ENCODE measurements around the gene CAMP.
"Not testable (repeated sequence)": the region's sequence is repeated elsewhere in the genome, so short reads cannot be mapped to it uniquely, and the experiment has no call there.

The CAMP gene, protein sequence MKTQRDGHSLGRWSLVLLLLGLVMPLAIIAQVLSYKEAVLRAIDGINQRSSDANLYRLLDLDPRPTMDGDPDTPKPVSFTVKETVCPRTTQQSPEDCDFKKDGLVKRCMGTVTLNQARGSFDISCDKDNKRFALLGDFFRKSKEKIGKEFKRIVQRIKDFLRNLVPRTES

GRCh38 chr3:48222616-48223513, at the start of gene CAMP:
CAMP (plus strand) TSS chr3:48223495; CDS start chr3:48223512, 17 bp downstream.
- no peak for DNase-seq (ENCODE audit: low read depth in 2 of 2)

DNA sequence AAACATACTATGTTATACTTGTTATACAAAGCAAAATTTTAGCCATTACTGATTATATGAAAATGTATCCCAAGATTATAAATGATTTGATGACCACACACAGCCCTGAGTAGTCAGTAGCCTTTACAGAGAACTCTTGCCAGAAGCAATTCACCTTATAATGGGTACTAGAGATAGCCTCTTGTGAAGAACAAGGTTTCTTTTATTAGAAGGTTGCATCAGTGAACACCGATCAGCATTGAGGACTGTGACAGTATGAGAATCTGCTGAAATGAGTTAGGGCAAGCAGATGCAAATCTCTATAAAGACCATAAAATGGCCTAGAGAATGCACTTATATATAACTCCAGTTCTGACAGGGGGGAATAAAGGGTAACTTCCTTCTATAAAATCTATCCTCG, 45.2 kb upstream of the CAMP start:
- no peak for DNase-seq (ENCODE audit: low read depth in 2 of 2)

DNA sequence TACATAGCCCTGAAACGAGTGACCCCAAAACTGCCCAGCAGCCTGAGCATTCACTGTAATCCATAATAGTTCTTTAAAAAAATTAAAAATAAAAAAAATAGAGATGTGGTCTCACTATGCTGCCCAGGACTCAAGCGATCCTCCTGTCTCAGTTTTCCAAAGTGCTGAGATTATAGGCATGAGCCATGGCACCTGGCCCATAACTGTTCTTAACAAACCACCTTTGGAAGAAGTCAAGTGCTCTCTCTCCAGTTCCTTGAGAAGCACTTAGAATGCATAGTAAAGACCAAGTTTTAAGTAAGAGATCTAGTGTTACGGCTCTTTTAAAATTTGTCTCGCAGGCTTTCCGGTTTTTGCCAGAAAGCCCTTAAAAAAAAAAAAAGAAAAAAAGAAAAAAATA, 43.3 kb upstream of the CAMP start:
- DNase-seq (ENCODE audit: low read depth in 2 of 2), result no peak

DNA sequence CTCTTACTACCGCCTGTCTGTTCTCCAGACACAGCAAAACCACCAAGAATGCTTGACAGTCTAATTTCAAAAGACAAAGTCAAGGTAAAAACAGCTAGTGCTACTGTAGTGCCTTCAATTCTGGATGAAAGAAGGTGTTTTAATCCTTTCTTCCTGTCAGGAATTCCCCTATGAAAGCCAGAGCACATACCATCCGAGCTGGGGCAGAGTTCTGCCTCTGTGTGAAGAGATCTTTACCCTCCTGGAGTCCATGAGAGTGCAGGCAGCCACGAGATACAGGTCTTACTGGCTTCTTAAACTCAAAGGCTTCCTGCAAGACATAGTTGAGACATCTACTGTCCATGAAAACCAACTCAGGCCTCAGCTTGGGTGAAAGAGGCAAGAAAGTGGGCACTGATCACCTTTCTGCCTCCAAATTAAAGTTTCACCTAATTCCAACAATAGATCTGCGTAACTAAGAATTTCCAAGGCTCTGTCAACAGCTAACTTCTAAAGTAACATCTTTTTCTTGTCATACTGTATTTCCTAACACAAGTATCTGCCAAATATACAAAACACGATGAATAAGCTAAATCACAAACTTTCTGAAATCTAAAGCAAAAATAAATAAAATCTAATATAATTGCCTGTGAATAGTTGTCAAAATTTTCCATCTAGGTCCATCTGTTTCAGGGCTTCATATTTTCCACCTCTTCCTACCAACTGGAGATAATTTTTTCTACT, 42.6 kb upstream of the CAMP start:
- no peak for DNase-seq (ENCODE audit: low read depth in 2 of 2)

GRCh38 chr3:48184299-48184698, 39.0 kb upstream of the CAMP start:
- DNase-seq (ENCODE audit: low read depth in 2 of 2), result no peak

DNA sequence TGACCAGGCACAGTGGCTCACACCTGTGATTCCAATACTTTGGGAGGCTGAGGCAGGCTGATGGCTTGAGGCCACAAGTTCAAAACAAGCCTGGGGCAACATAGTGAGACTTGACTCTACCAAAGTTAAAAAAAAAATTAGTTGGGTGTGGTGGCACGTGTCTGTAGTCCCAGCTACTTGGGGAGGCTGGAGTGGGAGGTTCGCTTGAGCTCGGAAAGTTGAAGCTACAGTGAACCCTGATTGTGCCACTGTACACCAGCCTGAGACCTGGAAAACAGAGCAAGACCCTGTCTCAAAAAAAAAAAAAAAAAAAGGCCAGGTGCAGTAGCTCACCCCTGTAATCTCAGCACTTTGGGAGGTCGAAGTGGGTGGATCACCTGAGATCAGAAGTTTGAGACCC, 38.2 kb upstream of the CAMP start:
- DNase-seq (ENCODE audit: low read depth in 2 of 2), result no peak

- DNase-seq (ENCODE audit: low read depth in 2 of 2), result no peak
Observed at GRCh38 chr3:48186631-48187300, 36.5 kb upstream of the CAMP start.

DNA sequence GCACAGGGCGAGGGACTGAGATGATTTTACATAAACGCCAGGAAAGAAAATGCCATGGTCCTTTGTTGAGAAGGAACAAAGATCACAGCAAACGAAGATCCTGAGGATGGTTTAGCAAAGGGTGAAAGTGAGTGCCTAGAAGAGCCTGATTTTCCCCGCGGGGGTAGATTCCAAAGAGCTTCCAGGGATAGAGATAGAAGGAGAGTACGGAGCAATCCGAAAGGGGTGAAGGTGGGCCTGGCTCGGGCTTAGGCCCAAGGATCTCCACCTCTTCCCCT, 36.1 kb upstream of the CAMP start:
- no peak for DNase-seq (ENCODE audit: low read depth in 2 of 2)

DNA sequence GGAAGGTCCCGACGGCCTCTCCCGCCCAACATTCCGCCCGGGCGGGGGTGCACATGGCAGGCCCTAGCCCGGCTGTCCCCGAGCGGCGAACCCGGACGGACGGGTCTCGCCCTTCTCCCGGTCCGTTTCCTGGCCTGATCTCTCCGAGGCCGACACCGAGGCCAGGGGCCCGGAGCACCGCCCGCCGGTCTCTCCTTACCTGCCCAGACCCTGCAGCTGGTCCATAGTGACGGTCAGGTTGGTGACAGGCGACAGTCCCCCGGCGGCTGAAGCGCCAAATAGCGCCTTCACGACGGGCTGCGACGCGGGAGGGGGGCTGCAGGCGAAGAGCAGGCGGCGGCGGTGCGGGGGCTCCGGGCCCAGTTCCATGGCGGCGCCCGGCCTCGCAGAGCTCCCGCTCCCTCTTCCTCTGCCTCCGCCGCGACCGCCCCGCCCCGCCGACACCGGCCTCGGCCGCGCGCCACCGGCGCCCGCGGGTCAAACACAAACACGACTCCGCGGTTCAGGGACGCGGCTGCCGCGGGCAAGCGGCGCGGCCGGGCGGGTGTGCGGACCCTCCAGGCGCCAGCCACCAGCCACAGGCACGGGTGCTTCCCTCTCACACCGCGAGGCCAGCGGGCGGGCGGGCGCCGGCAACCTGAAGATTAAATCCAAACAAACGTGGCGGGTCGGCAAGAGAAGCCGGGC, 35.6 kb upstream of the CAMP start:
- peak in 1 of 2 donors; percentile 3 for DNase-seq (ENCODE audit: low read depth in 2 of 2)

DNA sequence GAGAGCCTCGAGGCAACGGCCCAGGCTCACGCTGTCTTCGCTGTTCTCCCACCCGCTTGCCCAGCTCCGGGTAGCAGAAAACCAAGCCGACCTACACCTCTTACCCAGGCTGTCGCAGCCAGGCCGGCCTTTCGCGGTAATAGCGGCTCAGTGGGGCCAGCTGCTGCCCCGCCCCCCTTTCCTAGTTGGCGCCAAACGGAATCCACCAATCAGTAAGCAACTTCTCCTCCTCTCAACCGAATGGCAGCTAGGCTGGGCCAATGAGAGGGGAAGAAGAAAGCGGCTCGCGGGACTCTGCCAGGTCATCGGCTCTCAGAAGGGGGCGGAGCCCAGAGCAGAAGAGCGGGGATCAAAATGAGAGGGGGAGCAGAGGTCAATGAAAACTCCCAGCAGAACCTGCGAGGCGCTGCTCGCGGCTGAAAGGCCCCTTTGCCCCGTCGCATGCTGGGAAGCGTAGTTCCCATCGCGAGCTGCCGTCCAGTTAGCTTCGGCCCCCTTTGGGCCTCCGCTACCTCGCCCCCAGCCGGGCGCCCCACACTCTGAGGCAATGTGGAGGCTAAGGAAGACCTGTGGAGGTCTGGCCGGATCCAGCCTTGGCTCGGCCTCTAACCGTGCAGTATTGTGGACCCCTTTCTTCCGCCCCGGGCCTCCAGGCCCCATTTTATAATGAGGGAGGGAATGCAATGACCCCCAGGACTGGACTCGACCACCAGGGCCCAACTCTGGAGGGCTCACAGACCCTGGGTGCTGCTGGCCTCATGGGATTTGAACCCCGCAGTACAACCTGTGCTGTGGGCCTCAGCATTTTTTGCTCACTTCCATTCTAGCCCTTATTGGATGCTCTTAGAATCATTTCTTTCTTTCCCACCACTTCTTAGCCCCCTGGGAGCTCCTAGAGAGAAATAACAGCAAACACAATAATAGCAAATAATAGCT, 34.8 kb upstream of the CAMP start, which contains the start of gene CDC25A:
CDC25A (minus strand) TSS at position 152 of the 936 bp plus-strand sequence. CDS start 470 bp downstream, outside the sequence.
- DNase-seq (ENCODE audit: low read depth in 2 of 2), result peak; percentile 83 to 84

DNA sequence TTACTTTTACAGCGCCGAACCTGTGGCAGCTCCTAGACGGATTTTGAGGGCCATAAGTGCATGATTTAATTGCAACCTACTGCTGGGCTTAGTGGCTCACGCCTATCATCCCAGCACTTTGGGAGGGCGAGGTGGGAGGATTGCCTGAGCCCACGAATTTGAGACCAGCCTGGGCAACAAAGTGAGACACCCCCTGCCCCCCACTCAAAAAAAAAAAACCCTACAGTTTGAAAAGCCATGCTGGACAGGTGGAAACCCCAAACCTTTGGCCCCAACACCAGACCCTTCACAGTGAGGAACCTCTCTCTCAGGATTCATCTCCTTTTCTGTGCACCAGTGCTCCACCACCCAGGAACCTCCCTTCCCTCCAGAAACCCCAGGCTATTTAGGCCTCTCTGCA, 34.0 kb upstream of the CAMP start:
- no peak for DNase-seq (ENCODE audit: low read depth in 2 of 2)

- no peak for DNase-seq (ENCODE audit: low read depth in 2 of 2)
Observed at GRCh38 chr3:48190911-48191310, 32.4 kb upstream of the CAMP start.

- no peak for DNase-seq (ENCODE audit: low read depth in 2 of 2)
Observed at GRCh38 chr3:48194446-48195071, 28.7 kb upstream of the CAMP start.

DNA sequence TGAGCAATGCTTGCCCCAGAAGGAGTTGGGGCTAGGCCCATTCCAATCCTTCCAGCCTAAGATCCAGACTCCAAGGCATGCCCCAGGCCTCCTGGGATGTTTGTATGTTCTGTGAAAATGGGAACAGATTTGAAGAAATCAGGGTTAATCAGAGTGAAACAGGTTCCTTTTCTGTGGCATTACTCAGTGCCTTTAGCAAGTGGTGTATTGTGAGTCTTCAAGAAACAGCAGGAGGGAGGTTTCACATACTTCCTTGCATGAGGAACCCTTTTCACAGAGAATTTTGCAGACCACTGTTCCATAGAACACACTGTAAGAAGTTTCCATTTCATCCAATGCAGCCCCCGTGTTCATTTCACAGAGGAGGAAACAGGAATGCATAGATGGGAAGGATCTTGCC, 26.7 kb upstream of the CAMP start:
- no peak for DNase-seq (ENCODE audit: low read depth in 2 of 2)

DNA sequence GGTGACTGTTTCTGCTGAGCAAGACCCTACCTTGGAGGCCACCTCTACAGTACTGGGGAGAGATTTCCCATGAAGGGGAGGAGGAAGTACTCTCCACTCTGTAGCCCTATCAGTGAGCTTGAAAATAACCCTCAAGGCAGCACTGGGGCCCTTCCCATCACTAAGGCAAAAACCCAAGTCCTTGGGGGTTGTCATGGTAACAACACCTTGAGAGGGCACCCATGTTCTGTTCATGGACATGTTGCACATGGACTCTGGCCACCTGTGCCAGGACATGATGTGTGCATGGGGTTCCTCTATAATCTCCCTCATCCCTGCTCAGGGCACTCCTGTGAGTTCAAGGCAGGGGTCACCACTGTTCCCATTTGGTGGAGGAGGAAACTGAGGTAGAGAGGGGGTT, 24.2 kb upstream of the CAMP start:
- no peak for DNase-seq (ENCODE audit: low read depth in 2 of 2)

GRCh38 chr3:48202632-48203031, 20.7 kb upstream of the CAMP start:
- no peak for DNase-seq (ENCODE audit: low read depth in 2 of 2)

GRCh38 chr3:48208076-48208475, 15.2 kb upstream of the CAMP start:
- no peak for DNase-seq (ENCODE audit: low read depth in 2 of 2)

- DNase-seq (ENCODE audit: low read depth in 2 of 2), result no peak
Observed at GRCh38 chr3:48209445-48209844, 13.8 kb upstream of the CAMP start.

- DNase-seq (ENCODE audit: low read depth in 2 of 2), result not testable (repeated sequence)
Observed at GRCh38 chr3:48210534-48210933, 12.8 kb upstream of the CAMP start.

- not testable (repeated sequence) for DNase-seq (ENCODE audit: low read depth in 2 of 2)
Observed at GRCh38 chr3:48211776-48212175, 11.5 kb upstream of the CAMP start.

Measured in stimulated activated CD8-positive, alpha-beta memory T cell treated with anti-CD3 and anti-CD28 coated beads, Interleukin-7, amount 100 ng/mL, for 1 hour (primary cell).